HEK293 (cell line): ENCODE measurements around the gene TBP.

Experiments used
- GLIS1 ChIP-seq: fragments of 450-650 bp; formaldehyde crosslinking; IDR thresholded peaks from 2 replicates; pipeline ENCODE4 v1.5.1; 2016; ENCODE audit warnings: missing biosample characterization, missing genetic modification characterization
- KLF16 ChIP-seq: fragments of 450-650 bp; formaldehyde crosslinking; IDR thresholded peaks from 2 replicates; pipeline ENCODE4 v1.5.1; 2017; ENCODE audit warnings: missing biosample characterization, missing genetic modification characterization
- KLF8 ChIP-seq: fragments of 450-650 bp; formaldehyde crosslinking; IDR thresholded peaks from 2 replicates; pipeline ENCODE4 v1.5.1; 2016; ENCODE audit warnings: missing biosample characterization, missing genetic modification characterization
- KLF9 ChIP-seq: fragments of 450-650 bp; formaldehyde crosslinking; IDR thresholded peaks from 2 replicates; pipeline ENCODE4 v1.5.1; 2016; ENCODE audit warnings: missing biosample characterization, missing genetic modification characterization, low read depth
- OSR2 ChIP-seq: fragments of 450-650 bp; formaldehyde crosslinking; IDR thresholded peaks from 2 replicates; pipeline ENCODE4 v1.5.1; 2016; ENCODE audit warnings: missing biosample characterization, missing genetic modification characterization
- SP2 ChIP-seq: fragments of 450-650 bp; formaldehyde crosslinking; IDR thresholded peaks from 2 replicates; pipeline ENCODE4 v1.5.1; 2016; ENCODE audit warnings: missing biosample characterization, missing genetic modification characterization
- SP3 ChIP-seq: fragments of 450-650 bp; formaldehyde crosslinking; IDR thresholded peaks from 2 replicates; pipeline ENCODE4 v1.5.1; 2016; ENCODE audit warnings: missing biosample characterization, missing genetic modification characterization
- TRIM28 ChIP-seq: IDR thresholded peaks from 2 replicates; pipeline ENCODE4 v1.6.1; 2011; ENCODE audit warnings: low read length, control low read depth, borderline replicate concordance
- ZBTB8A ChIP-seq: fragments of 450-650 bp; formaldehyde crosslinking; IDR thresholded peaks from 2 replicates; pipeline ENCODE4 v1.5.1; 2016; ENCODE audit warnings: missing biosample characterization, missing genetic modification characterization
- ZFHX2 ChIP-seq: fragments of 450-650 bp; formaldehyde crosslinking; conservative IDR thresholded peaks from 2 replicates; pipeline ENCODE4 v1.5.1; 2016; ENCODE audit warnings: missing biosample characterization, missing genetic modification characterization
- ZIC2 ChIP-seq: fragments of 450-650 bp; formaldehyde crosslinking; IDR thresholded peaks from 2 replicates; pipeline ENCODE4 v1.5.1; 2016; ENCODE audit warnings: missing biosample characterization, missing genetic modification characterization
- ZNF266 ChIP-seq: fragments of 450-650 bp; formaldehyde crosslinking; IDR thresholded peaks from 2 replicates; pipeline ENCODE4 v1.5.1; 2016; ENCODE audit warnings: missing biosample characterization, missing genetic modification characterization, low read depth
- ZNF366 ChIP-seq: fragments of 450-650 bp; formaldehyde crosslinking; conservative IDR thresholded peaks from 2 replicates; pipeline ENCODE4 v1.5.1; 2016; ENCODE audit warnings: missing biosample characterization, missing genetic modification characterization
- ZNF394 ChIP-seq: fragments of 450-650 bp; formaldehyde crosslinking; IDR thresholded peaks from 2 replicates; pipeline ENCODE4 v1.5.1; 2016; ENCODE audit warnings: missing biosample characterization, missing genetic modification characterization, mild to moderate bottlenecking, moderate library complexity, borderline replicate concordance
- ZNF433 ChIP-seq: fragments of 450-650 bp; formaldehyde crosslinking; IDR thresholded peaks from 2 replicates; pipeline ENCODE4 v1.5.1; 2016; ENCODE audit warnings: missing biosample characterization, missing genetic modification characterization, low read depth
- ZNF529 ChIP-seq: fragments of 450-650 bp; formaldehyde crosslinking; IDR thresholded peaks from 2 replicates; pipeline ENCODE4 v1.5.1; 2017; ENCODE audit warnings: missing genetic modification characterization, missing biosample characterization; ENCODE audit not compliant: insufficient replicate concordance
- ZNF561 ChIP-seq: fragments of 450-650 bp; IDR thresholded peaks from 2 replicates; pipeline ENCODE4 v1.5.1; 2018; ENCODE audit warnings: missing biosample characterization, missing genetic modification characterization, borderline replicate concordance
- ZNF596 ChIP-seq: fragments of 450-650 bp; IDR thresholded peaks from 2 replicates; pipeline ENCODE4 v1.5.0; 2018; ENCODE audit warnings: missing biosample characterization, mild to moderate bottlenecking, missing genetic modification characterization, moderate library complexity
- ZNF600 ChIP-seq: fragments of 450-650 bp; formaldehyde crosslinking; IDR thresholded peaks from 2 replicates; pipeline ENCODE4 v1.5.1; 2016; ENCODE audit warnings: missing biosample characterization, missing genetic modification characterization
- ZNF610 ChIP-seq: fragments of 450-650 bp; formaldehyde crosslinking; IDR thresholded peaks from 2 replicates; pipeline ENCODE4 v1.5.1; 2016; ENCODE audit warnings: missing biosample characterization, missing genetic modification characterization, borderline replicate concordance
- ZNF626 ChIP-seq: fragments of 450-650 bp; sonication (Bioruptor Pico); formaldehyde crosslinking; IDR thresholded peaks from 2 replicates; pipeline ENCODE4 v1.5.1; 2018; ENCODE audit warnings: missing biosample characterization, missing genetic modification characterization, inconsistent platforms
- ZNF660 ChIP-seq: fragments of 450-650 bp; IDR thresholded peaks from 2 replicates; pipeline ENCODE4 v1.5.1; 2018; ENCODE audit warnings: missing biosample characterization, mild to moderate bottlenecking, missing genetic modification characterization
- ZNF677 ChIP-seq: fragments of 450-650 bp; IDR thresholded peaks from 2 replicates; pipeline ENCODE4 v1.5.0; 2018; ENCODE audit warnings: missing biosample characterization, mild to moderate bottlenecking, missing genetic modification characterization, moderate library complexity
- TF ChIP-seq, protein P1 (sequence below): fragments of 450-650 bp; formaldehyde crosslinking; IDR thresholded peaks from 2 replicates; pipeline ENCODE4 v1.5.1; 2016; ENCODE audit warnings: missing biosample characterization, missing genetic modification characterization
- TF ChIP-seq, protein P2 (sequence below): fragments of 450-650 bp; formaldehyde crosslinking; IDR thresholded peaks from 2 replicates; pipeline ENCODE4 v1.5.1; 2016; ENCODE audit warnings: missing biosample characterization, missing genetic modification characterization
- TF ChIP-seq, protein P3 (sequence below): fragments of 450-650 bp; formaldehyde crosslinking; conservative IDR thresholded peaks from 2 replicates; pipeline ENCODE4 v1.5.1; 2016; ENCODE audit warnings: low read depth, missing biosample characterization, missing genetic modification characterization
- TF ChIP-seq, protein P4 (sequence below): sonication (generic); formaldehyde crosslinking; IDR thresholded peaks from 2 replicates; pipeline ENCODE4 v1.8.1; 2022; ENCODE audit warnings: mild to moderate bottlenecking, moderate library complexity, missing genetic modification reagents
- TF ChIP-seq, protein P5 (sequence below): fragments of 450-650 bp; IDR thresholded peaks from 2 replicates; pipeline ENCODE4 v1.5.1; 2018; ENCODE audit warnings: missing biosample characterization, mild to moderate bottlenecking, missing genetic modification characterization

Gene TBP

DNA sequence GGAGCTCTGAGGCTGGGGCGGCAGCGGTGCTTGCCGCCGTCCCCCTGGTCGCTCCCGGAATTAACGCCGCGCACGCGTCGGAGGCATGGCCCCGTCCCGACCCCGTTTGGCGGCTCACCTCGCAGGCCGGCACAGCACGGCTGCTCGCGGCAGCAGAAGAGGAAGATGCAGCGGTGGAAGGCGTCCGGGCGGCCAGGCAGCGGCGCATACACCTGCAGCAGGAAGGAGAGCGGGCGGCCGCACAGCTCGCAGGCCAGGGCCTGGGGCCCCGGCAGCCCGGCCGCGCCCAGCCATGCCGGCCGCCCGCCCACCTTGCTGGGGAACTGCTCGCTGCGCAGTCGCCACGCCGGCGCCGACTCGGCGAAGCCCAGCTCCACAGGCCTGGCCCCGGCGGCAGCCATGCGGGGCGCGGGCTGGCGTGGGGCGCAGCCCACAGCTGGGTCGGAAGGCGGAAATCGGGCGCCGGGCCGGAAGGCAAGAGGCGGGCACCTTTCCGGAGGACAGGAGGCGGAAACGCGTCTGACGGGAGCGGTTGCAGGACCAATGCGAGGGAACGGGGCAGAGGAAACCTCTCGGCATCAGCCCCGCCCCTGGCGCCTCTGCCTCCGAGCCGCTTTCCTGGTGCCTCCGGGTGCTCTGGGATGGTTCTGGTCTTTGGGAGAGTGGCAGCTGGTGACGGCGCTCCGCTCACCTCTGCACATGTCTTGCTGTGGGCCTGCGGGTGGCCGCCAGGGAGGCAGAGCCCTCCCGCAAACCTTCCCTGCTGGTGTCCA is 30.2 kb downstream of the TBP start, which contains the start of gene PDCD2 (continued):
- TF ChIP-seq TRIM28 (peak; percentile 56; the same call in 1 of the 2 replicates), ZNF433 (tag by site-specific recombination) (no peak), ZNF561 (tag by site-specific recombination) (peak; percentile 72; the same call in 1 of the 2 replicates), ZBTB8A (tag by site-specific recombination) (peak; percentile 99), OSR2 (tag by site-specific recombination) (no peak), GLIS1 (tag by site-specific recombination) (peak; percentile 52), KLF16 (tag by site-specific recombination) (peak; percentile 55), SP3 (tag by site-specific recombination) (peak; percentile 69), ZNF677 (tag by site-specific recombination) (0 out of 2 replicates have a peak, but pooled peaks have one; percentile 41), ZNF366 (tag by site-specific recombination) (no peak), ZNF610 (peak; percentile 70; the same call in 1 of the 2 replicates), KLF8 (tag by site-specific recombination) (peak; percentile 47; the same call in 1 of the 2 replicates), ZNF266 (tag by site-specific recombination) (no peak), ZNF660 (tag by site-specific recombination) (peak; percentile 20; the same call in 1 of the 2 replicates), ZNF394 (tag by site-specific recombination) (peak; percentile 45; the same call in 1 of the 2 replicates), ZFHX2 (tag by site-specific recombination) (peak; percentile 65), SP2 (tag by site-specific recombination) (peak; percentile 95), ZIC2 (tag by site-specific recombination) (peak; percentile 60), ZNF596 (tag by site-specific recombination) (peak; percentile 19; the same call in 1 of the 2 replicates), ZNF529 (no peak), KLF9 (tag by site-specific recombination) (peak; percentile 62), ZNF626 (tag by site-specific recombination) (0 out of 2 replicates have a peak, but pooled peaks have one; percentile 42), ZNF600 (tag by site-specific recombination) (peak; percentile 10; the same call in 1 of the 2 replicates)
- TF ChIP-seq, protein P1, sequence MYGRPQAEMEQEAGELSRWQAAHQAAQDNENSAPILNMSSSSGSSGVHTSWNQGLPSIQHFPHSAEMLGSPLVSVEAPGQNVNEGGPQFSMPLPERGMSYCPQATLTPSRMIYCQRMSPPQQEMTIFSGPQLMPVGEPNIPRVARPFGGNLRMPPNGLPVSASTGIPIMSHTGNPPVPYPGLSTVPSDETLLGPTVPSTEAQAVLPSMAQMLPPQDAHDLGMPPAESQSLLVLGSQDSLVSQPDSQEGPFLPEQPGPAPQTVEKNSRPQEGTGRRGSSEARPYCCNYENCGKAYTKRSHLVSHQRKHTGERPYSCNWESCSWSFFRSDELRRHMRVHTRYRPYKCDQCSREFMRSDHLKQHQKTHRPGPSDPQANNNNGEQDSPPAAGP (tag by site-specific recombination), result 0 out of 2 replicates have a peak, but pooled peaks have one; percentile 19
- TF ChIP-seq, protein P2, sequence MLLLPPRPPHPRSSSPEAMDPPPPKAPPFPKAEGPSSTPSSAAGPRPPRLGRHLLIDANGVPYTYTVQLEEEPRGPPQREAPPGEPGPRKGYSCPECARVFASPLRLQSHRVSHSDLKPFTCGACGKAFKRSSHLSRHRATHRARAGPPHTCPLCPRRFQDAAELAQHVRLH (tag by site-specific recombination), result peak; percentile 31; the same call in 1 of the 2 replicates
- TF ChIP-seq, protein P3, sequence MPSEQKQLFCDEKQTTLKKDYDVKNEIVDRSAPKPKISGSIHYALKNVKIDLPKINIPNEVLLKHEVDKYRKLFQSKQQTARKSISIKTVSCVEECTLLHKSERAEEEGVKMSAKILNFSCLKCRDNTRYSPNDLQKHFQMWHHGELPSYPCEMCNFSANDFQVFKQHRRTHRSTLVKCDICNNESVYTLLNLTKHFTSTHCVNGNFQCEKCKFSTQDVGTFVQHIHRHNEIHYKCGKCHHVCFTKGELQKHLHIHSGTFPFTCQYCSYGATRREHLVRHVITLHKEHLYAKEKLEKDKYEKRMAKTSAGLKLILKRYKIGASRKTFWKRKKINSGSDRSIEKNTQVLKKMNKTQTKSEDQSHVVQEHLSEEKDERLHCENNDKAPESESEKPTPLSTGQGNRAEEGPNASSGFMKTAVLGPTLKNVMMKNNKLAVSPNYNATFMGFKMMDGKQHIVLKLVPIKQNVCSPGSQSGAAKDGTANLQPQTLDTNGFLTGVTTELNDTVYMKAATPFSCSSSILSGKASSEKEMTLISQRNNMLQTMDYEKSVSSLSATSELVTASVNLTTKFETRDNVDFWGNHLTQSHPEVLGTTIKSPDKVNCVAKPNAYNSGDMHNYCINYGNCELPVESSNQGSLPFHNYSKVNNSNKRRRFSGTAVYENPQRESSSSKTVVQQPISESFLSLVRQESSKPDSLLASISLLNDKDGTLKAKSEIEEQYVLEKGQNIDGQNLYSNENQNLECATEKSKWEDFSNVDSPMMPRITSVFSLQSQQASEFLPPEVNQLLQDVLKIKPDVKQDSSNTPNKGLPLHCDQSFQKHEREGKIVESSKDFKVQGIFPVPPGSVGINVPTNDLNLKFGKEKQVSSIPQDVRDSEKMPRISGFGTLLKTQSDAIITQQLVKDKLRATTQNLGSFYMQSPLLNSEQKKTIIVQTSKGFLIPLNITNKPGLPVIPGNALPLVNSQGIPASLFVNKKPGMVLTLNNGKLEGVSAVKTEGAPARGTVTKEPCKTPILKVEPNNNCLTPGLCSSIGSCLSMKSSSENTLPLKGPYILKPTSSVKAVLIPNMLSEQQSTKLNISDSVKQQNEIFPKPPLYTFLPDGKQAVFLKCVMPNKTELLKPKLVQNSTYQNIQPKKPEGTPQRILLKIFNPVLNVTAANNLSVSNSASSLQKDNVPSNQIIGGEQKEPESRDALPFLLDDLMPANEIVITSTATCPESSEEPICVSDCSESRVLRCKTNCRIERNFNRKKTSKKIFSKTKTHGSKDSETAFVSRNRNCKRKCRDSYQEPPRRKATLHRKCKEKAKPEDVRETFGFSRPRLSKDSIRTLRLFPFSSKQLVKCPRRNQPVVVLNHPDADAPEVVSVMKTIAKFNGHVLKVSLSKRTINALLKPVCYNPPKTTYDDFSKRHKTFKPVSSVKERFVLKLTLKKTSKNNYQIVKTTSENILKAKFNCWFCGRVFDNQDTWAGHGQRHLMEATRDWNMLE (tag by site-specific recombination), result peak; percentile 81
- TF ChIP-seq, protein P4, sequence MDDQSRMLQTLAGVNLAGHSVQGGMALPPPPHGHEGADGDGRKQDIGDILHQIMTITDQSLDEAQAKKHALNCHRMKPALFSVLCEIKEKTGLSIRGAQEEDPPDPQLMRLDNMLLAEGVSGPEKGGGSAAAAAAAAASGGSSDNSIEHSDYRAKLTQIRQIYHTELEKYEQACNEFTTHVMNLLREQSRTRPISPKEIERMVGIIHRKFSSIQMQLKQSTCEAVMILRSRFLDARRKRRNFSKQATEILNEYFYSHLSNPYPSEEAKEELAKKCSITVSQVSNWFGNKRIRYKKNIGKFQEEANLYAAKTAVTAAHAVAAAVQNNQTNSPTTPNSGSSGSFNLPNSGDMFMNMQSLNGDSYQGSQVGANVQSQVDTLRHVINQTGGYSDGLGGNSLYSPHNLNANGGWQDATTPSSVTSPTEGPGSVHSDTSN (CRISPR knock-in tag), result peak; percentile 78
- TF ChIP-seq, protein P5, sequence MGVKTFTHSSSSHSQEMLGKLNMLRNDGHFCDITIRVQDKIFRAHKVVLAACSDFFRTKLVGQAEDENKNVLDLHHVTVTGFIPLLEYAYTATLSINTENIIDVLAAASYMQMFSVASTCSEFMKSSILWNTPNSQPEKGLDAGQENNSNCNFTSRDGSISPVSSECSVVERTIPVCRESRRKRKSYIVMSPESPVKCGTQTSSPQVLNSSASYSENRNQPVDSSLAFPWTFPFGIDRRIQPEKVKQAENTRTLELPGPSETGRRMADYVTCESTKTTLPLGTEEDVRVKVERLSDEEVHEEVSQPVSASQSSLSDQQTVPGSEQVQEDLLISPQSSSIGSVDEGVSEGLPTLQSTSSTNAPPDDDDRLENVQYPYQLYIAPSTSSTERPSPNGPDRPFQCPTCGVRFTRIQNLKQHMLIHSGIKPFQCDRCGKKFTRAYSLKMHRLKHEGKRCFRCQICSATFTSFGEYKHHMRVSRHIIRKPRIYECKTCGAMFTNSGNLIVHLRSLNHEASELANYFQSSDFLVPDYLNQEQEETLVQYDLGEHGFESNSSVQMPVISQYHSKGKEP (tag by site-specific recombination), result 0 out of 2 replicates have a peak, but pooled peaks have one; percentile 36
